ENCODE measurements around the gene DHX58.

DNA sequence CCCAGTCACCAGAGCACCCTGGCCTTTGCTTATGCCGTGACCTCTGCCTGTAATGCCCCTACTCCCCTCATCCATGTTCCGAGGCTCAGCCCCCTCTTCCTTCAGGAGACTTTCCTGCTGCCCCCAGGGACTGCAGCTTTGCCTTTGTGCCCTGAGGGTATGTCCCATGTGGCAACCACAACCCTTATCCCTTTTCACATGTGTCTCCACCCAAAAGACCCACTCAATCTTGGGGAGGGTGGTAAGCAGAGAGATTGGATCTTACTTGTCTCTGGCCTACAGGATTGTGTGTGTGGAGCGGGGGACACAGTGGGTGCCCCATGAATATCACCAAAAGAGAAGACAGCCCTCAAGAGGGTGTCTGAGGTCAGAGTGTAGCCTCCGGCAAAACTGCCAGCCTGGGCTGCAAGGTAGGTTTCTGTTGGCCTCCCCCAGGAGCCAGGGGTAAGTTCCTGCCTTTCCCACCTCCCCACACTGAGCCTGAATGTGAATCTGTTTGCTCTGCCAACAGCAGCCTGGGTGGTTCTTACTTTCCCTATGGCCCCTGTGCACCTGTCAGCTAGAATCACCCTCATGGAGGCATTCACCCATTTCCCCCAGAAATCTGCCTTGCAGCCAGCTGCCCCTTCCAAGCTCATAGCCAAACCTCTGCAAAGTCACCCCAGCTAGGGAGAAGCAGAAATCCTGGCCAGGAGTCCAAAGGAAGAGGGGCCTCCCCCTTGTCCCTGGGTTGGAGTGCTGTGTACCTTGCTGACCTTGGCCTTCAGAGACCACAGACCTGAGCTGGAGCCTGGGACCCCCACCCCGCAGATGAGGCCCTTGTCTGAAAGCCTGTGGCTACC, 50.6 kb downstream of the DHX58 start:
- TF ChIP-seq, protein P1, sequence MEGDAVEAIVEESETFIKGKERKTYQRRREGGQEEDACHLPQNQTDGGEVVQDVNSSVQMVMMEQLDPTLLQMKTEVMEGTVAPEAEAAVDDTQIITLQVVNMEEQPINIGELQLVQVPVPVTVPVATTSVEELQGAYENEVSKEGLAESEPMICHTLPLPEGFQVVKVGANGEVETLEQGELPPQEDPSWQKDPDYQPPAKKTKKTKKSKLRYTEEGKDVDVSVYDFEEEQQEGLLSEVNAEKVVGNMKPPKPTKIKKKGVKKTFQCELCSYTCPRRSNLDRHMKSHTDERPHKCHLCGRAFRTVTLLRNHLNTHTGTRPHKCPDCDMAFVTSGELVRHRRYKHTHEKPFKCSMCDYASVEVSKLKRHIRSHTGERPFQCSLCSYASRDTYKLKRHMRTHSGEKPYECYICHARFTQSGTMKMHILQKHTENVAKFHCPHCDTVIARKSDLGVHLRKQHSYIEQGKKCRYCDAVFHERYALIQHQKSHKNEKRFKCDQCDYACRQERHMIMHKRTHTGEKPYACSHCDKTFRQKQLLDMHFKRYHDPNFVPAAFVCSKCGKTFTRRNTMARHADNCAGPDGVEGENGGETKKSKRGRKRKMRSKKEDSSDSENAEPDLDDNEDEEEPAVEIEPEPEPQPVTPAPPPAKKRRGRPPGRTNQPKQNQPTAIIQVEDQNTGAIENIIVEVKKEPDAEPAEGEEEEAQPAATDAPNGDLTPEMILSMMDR (IDR thresholded peaks at IDR 0.05): no peak
- no peak for TF ChIP-seq EZH2 (IDR thresholded peaks at IDR 0.05; ENCODE audit: borderline replicate concordance, insufficient read depth, low read depth, low read length, poor library complexity, severe bottlenecking)
